Caco-2 (cell line): Measurements from ENCODE around the gene PHB1. TPM values are rescaled to one million over a fixed set of nuclear protein-coding genes. Genes with fewer than 3 reads are reported as not detected.

Experiments used
- BruUV-seq: library from RNA; stranded (reverse); fragments of 400-500 nt; replicated peaks from 2 replicates; lab custom pipeline; 2021; lab: Mats Ljungman, UMichigan
- CTCF ChIA-PET: fragments of 300-600 bp; sonication (Branson Sonifier 250); formaldehyde crosslinking; loops from one replicate; lab custom pipeline; 2022; ENCODE audit warnings: antibody characterized with exemption; lab: Charles Lee
- POLR2A ChIA-PET: fragments of 300-600 bp; sonication (Branson Sonifier 250); formaldehyde crosslinking; loops from one replicate; lab custom pipeline; 2022; ENCODE audit warnings: antibody characterized with exemption; lab: Charles Lee
- DNase-seq, 2 experiments: peaks; one replicate each; pipeline versions ENCODE4 v3.0.0 to v3.0.0-alpha.2; 2020 to 2022
- H3K27me3 ChIP-seq: replicated peaks from 2 replicates; pipeline ENCODE4 v1.6.0; 2011; ENCODE audit warnings: low read length; ENCODE audit not compliant: control insufficient read depth, insufficient read depth
- H3K36me3 ChIP-seq: 2 replicates; pipeline ENCODE4 v1.5.1; 2011; ENCODE audit warnings: low read length; ENCODE audit not compliant: control insufficient read depth, insufficient read depth
- H3K4me1 ChIP-seq: fragments of 250-450 bp; sonication (Bioruptor Pico); 2 replicates; pipeline ENCODE4 v1.5.1; 2020; ENCODE audit warnings: mild to moderate bottlenecking
- H3K4me3 ChIP-seq: 2 replicates; pipeline ENCODE4 v1.5.1; 2011; ENCODE audit warnings: low read depth, mild to moderate bottlenecking, control low read depth, low read length
- H3K9me3 ChIP-seq: fragments of 250-450 bp; sonication (Bioruptor Pico); 2 replicates; pipeline ENCODE4 v1.5.1; 2020; ENCODE audit warnings: mild to moderate bottlenecking, moderate library complexity
- H3K27ac Mint-ChIP-seq: one replicate; pipeline ENCODE4 v1.8.0; 2022; ENCODE audit warnings: mixed read lengths; ENCODE audit not compliant: unreplicated experiment
- H3K27me3 Mint-ChIP-seq: one replicate; pipeline ENCODE4 v1.8.0; 2022; ENCODE audit warnings: mixed read lengths; ENCODE audit not compliant: insufficient read depth, unreplicated experiment
- H3K36me3 Mint-ChIP-seq: one replicate; pipeline ENCODE4 v1.8.0; 2022; ENCODE audit warnings: mild to moderate bottlenecking, mixed read lengths; ENCODE audit not compliant: insufficient read depth, unreplicated experiment
- H3K4me1 Mint-ChIP-seq: one replicate; pipeline ENCODE4 v1.8.0; 2022; ENCODE audit warnings: low read depth, mixed read lengths; ENCODE audit not compliant: unreplicated experiment
- H3K4me3 Mint-ChIP-seq: one replicate; pipeline ENCODE4 v1.8.0; 2022; ENCODE audit warnings: mild to moderate bottlenecking, moderate library complexity, mixed read lengths; ENCODE audit not compliant: unreplicated experiment
- H3K9me3 Mint-ChIP-seq: one replicate; pipeline ENCODE4 v1.8.0; 2022; ENCODE audit warnings: mixed read lengths; ENCODE audit not compliant: unreplicated experiment
- CTCF ChIP-seq, 2 experiments: fragments of 200-600 bp in 1 of 2; IDR thresholded peaks; 1 replicate in 1 of 2; 2 replicates in 1 of 2; pipeline versions ENCODE4 v1.5.1 to v1.8.0; 2011 to 2022; ENCODE audit warnings: antibody characterized with exemption in 1 of 2, control low read depth in 1 of 2, inconsistent platforms in 1 of 2, low read depth in 1 of 2, low read length in 1 of 2, mild to moderate bottlenecking in 1 of 2, moderate library complexity in 1 of 2; ENCODE audit not compliant: insufficient read depth in 1 of 2, severe bottlenecking in 1 of 2, unreplicated experiment in 1 of 2
- intact Hi-C: fragments of 100-400 bp; cut with micrococcal nuclease; formaldehyde crosslinking; loops from one replicate; pipeline ENCODE4 v1.10.0; 2022; ENCODE audit not compliant: unreplicated experiment
- total RNA-seq: library from RNA; stranded (reverse); gene quantifications from 2 replicates; pipeline ENCODE4 v1.2.3, GENCODE V29; 2022

PHB1 gene
- total RNA-seq, 1 experiment from 2014 or later: 761 TPM

- H3K27ac Mint-ChIP-seq: no peak overlapping the region
- H3K4me1 Mint-ChIP-seq: peaks cover 9% of the 10 kb centered on the region
- Histone ChIP-seq H3K4me1 (peaks cover 5% of the 10 kb centered on the region; the same call in 1 of the 2 replicates), H3K36me3 (peaks cover 23% of the 10 kb centered on the region), H3K4me3 (no peak overlapping the region), H3K27me3 (no peaks in the 10 kb centered on the region), H3K9me3 (no peaks in the 10 kb centered on the region)
- no peak for TF ChIP-seq CTCF (IDR thresholded peaks at IDR 0.05; ENCODE audit: insufficient read depth in 1 of 2, low read depth in 1 of 2, low read length in 1 of 2, severe bottlenecking in 1 of 2, unreplicated experiment in 1 of 2)
- no peaks in the 10 kb centered on the region for H3K9me3 Mint-ChIP-seq
- H3K36me3 Mint-ChIP-seq: peaks cover 64% of the 10 kb centered on the region
- CTCF ChIA-PET: no interaction called here
- intact Hi-C loops: no loop called here
- no TSS peak for BruUV-seq
- POLR2A ChIA-PET: no interaction called here
- H3K27me3 Mint-ChIP-seq: no peaks in the 10 kb centered on the region
- no peak overlapping the region for H3K4me3 Mint-ChIP-seq
- peak in 1 of 2 experiments; percentile 32 for DNase-seq
These were observed 11.0 kb downstream of the PHB1 start for GRCh38 chr17:49403514-49404289.

- H3K4me3 Mint-ChIP-seq: no peak overlapping the region
- no peaks in the 10 kb centered on the region for H3K9me3 Mint-ChIP-seq
- Histone ChIP-seq H3K36me3 (peaks cover 22% of the 10 kb centered on the region), H3K9me3 (no peaks in the 10 kb centered on the region), H3K4me3 (no peak overlapping the region), H3K4me1 (no peaks in the 10 kb centered on the region), H3K27me3 (no peaks in the 10 kb centered on the region)
- CTCF ChIA-PET: interaction anchor here (1.2 kb wide), 1 partner anchor 154 kb away, joined by 4 read pairs; no protein-coding TSS in a partner anchor
- no peaks in the 10 kb centered on the region for H3K27me3 Mint-ChIP-seq
- H3K4me1 Mint-ChIP-seq: no peaks in the 10 kb centered on the region
- POLR2A ChIA-PET: no interaction called here
- BruUV-seq: no TSS peak
- no peak for TF ChIP-seq CTCF (IDR thresholded peaks at IDR 0.05; ENCODE audit: insufficient read depth in 1 of 2, low read depth in 1 of 2, low read length in 1 of 2, severe bottlenecking in 1 of 2, unreplicated experiment in 1 of 2)
- intact Hi-C loops: no loop called here
- peak in 1 of 2 experiments; percentile 35 for DNase-seq
- H3K36me3 Mint-ChIP-seq: peaks cover 54% of the 10 kb centered on the region
- H3K27ac Mint-ChIP-seq: no peak overlapping the region
These were observed 12.0 kb downstream of the PHB1 start for GRCh38 chr17:49402706-49403105.

GRCh38 chr17:49401971-49402611 is 12.6 kb downstream of the PHB1 start:
- Histone ChIP-seq H3K36me3 (peaks cover 18% of the 10 kb centered on the region), H3K27me3 (no peaks in the 10 kb centered on the region), H3K9me3 (no peaks in the 10 kb centered on the region), H3K4me3 (no peak overlapping the region), H3K4me1 (no peaks in the 10 kb centered on the region)
- intact Hi-C loops: no loop called here
- POLR2A ChIA-PET: no interaction called here
- no peak for TF ChIP-seq CTCF (IDR thresholded peaks at IDR 0.05; ENCODE audit: insufficient read depth in 1 of 2, low read depth in 1 of 2, low read length in 1 of 2, severe bottlenecking in 1 of 2, unreplicated experiment in 1 of 2)
- Mint-ChIP-seq H3K4me3 (no peak overlapping the region), H3K27ac (no peak overlapping the region), H3K4me1 (no peaks in the 10 kb centered on the region), H3K27me3 (no peaks in the 10 kb centered on the region), H3K9me3 (no peaks in the 10 kb centered on the region), H3K36me3 (peaks cover 48% of the 10 kb centered on the region)
- DNase-seq: peak in 1 of 2 experiments; percentile 40
- CTCF ChIA-PET: interaction anchor here (1.2 kb wide), 1 partner anchor 154 kb away, joined by 4 read pairs; no protein-coding TSS in a partner anchor
- no TSS peak for BruUV-seq
